Activated CD4-positive, CD25-positive, alpha-beta regulatory T cell (primary cell): ENCODE data around the gene CCR9.
"Not testable (repeated sequence)": the region's sequence is repeated elsewhere in the genome, so short reads cannot be mapped to it uniquely, and the experiment has no call there.

Source experiments
- DNase-seq, 4 experiments: peaks; one replicate each; lab custom pipeline; 2025; lab: John Stamatoyannopoulos, UW

CCR9 gene, protein sequence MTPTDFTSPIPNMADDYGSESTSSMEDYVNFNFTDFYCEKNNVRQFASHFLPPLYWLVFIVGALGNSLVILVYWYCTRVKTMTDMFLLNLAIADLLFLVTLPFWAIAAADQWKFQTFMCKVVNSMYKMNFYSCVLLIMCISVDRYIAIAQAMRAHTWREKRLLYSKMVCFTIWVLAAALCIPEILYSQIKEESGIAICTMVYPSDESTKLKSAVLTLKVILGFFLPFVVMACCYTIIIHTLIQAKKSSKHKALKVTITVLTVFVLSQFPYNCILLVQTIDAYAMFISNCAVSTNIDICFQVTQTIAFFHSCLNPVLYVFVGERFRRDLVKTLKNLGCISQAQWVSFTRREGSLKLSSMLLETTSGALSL

DNA sequence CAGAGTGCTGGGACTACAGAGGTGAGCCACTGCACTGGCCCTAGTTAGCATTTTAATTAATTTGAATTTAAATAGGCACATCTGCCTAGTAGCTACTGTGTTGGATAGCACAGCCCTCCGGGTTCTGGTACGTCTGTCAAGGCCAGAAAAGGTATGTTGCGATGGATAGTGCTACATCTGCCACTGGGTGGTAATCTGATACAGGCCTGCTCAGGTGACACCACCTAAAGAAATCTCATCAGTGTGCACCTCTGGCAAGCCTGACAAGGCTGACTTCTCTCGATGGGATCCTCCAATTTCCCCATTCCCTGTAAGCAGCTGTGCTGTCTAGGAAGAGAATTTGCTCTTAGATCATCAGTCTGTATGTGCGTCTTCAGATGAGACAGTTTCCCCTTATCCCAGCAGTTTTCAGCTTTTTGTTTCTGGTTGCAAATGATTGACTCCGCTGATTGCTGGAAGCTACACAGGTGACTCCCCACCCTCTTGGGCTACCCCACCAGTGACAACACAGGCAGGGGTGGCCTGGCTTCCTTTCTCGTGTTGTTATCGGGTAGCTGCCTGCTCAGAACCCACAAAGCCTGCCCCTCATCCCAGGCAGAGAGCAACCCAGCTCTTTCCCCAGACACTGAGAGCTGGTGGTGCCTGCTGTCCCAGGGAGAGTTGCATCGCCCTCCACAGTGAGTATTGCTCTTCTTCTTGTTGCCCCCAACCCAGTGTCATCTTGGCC lies at the start of gene CCR9:
CCR9 (plus strand) TSS at position 565 of the 727 bp plus-strand sequence. CDS start 8,391 bp downstream, outside the sequence.
- DNase-seq = no peak

DNA sequence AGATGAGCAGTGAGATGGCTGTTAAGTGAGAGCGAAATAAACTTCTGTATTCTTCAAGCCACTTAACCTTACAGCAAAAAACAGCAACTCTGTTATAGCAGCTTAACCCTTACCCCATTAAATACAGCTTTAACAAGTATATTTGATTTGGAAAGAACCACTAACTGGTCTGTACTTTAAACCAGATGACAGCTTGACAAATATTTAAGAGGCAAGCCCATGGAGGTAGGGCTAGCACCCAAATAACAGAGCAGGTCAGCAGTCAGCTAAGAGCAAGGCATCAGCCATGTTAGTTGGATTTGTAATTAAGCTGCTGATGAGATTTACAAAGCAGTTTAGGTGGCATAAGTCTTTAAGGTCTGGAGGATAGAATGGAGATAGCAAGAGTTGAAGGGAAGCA lies 47.9 kb upstream of the CCR9 start:
- no peak for DNase-seq

- DNase-seq = no peak
Measured at GRCh38 chr3:45841420-45841756, 45.0 kb upstream of the CCR9 start.

DNA sequence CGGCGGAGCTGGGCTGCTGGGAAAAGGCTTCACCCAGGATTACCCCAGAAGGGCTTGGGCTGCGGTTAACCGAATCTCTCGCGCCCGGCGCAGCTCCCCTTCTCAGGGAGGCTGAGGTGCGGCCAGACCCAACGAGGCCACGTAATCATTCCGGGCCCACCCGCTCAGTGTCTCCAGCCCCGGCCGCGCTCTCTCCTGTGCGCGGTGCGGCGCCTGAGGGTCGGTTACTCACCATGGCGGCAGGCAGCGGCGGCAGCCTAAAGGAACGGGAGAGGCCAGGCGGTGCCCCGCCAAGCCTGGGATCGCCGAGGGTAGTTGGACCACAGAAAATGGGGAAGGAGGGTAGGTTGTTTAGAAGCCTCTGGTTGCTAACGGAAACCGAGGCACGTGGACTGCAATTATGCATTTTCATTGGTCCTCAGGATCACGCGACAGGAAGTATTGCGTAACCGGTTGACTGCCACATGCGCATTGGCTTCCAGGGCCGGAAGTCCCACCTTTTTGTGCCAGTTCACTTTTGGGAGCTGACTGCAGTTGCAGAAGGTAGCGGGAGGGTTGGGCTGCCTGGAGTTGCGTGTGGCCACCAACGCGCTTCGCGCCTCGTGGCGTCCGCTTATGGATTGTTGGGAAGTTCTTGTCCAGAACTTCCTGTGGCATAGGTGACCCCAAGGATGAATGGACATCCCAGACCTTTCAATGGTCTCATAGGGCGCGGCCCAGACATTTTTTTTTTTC lies 44.4 kb upstream of the CCR9 start, which contains the start of gene LZTFL1:
LZTFL1 (minus strand) TSS at position 363 of the 735 bp plus-strand sequence; CDS start at position 235, 128 bp downstream.
- peak; percentile 70 to 78 (median 72) for DNase-seq

- DNase-seq = no peak
Measured at GRCh38 chr3:45842851-45843625, 43.3 kb upstream of the CCR9 start.

- no peak for DNase-seq
Measured at GRCh38 chr3:45844616-45845015, 41.7 kb upstream of the CCR9 start.

DNA sequence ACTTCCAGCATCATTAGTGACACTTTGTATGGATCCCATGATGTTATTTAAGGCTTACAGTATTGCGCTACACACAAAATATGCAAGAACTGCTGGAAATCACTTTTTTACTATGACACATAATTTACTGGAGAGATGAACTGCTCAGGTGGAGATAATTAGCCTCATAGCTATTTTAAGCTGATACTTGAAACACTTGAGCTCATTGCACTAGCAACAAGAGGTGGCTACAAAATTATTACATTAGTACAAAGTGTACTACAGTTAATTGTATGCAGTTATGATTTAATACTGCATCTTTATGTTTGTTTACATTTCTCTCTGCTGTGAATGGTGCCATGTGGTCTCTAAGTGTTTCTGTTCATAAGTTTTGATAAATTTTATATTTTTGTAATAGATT lies 38.0 kb upstream of the CCR9 start:
- no peak for DNase-seq

GRCh38 chr3:45852828-45853227 lies 33.5 kb upstream of the CCR9 start:
- DNase-seq = no peak

- not testable (repeated sequence) for DNase-seq
Measured at GRCh38 chr3:45856323-45856722, 30.0 kb upstream of the CCR9 start.

DNA sequence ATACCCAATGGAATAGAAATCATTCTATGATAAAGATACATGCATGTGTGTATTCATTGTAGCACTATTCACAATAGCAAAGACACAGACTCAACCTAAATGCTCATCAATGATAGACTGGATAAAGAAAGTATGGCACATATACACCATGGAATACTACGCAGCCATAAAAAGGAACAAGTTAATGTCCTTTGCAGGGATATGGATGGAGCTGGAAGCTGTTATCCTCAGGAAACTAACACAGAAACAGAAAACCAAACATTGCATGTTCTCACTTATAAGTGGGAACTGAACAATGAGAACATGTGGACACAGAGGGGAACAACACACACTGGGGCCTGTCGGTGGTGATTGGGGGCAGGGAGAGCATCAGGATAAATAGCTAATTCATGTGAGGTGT lies 29.3 kb upstream of the CCR9 start:
- not testable (repeated sequence) for DNase-seq

GRCh38 chr3:45858809-45859543 lies 27.4 kb upstream of the CCR9 start:
- DNase-seq = no peak

- DNase-seq = no peak
Measured at GRCh38 chr3:45860481-45860880, 25.9 kb upstream of the CCR9 start.

GRCh38 chr3:45861043-45861719 lies 25.2 kb upstream of the CCR9 start:
- no peak for DNase-seq

- DNase-seq = no peak
Measured at GRCh38 chr3:45864760-45865519, 21.4 kb upstream of the CCR9 start.

DNA sequence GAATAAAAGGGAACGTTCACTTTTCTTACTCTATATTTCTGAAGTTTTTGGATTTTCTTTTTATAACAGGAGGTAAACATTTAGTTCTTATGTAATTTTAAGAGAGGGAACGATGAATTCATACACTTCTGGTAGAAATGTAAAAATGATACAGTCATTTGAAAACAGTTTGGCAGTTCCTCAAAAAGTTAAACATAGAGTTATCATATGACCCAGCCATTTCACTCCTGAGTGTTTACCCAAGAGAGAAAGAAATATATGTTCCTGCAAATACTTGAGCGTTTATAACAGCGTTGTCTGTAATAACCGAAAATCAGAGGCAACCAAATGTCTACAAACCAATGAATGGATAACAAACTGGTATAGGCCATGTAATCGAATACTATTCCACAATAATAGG lies 20.8 kb upstream of the CCR9 start:
- no peak for DNase-seq

- DNase-seq = no peak
Measured at GRCh38 chr3:45868213-45868612, 18.1 kb upstream of the CCR9 start.

DNA sequence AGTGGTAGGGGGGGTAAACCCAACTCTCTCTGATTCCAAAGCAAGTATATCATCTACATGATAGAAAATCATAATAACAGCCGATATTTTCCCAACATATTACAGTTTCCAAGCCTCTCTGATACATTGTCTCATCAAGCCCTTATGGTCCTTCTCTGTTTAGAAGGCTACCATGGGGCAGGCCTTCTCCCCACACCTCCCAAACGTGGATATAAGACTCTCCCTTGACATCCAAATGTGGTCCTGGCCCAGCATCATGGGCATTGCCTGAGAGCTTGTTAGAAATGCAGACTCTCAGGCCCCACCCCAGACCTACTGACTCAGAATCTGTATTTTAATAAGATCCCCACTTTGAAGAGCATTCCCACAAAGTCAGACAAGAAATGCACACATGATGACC lies 17.7 kb upstream of the CCR9 start:
- no peak for DNase-seq

DNA sequence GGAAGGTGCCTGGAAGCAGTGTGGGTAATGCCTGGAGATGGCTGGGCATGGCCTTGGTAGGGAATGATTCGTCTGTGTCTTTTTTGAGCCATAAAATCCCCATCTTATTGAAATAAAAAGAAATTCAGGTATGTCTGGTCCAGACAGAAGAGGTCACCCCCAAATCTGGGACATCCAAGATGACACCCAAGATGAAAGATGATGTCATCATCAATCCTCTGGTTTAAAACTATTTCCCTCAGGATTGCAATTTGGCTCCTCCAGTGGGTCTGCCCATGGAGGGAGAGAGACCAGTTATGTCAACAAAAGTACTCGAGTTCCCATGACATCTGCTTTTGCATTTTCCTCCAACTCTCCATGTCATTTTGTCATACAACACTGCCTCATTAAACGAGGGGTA lies 16.7 kb upstream of the CCR9 start:
- DNase-seq = no peak

- peak in 2 of 4 experiments; percentile 13 to 21 for DNase-seq
Measured at GRCh38 chr3:45870099-45870498, 16.2 kb upstream of the CCR9 start.

DNA sequence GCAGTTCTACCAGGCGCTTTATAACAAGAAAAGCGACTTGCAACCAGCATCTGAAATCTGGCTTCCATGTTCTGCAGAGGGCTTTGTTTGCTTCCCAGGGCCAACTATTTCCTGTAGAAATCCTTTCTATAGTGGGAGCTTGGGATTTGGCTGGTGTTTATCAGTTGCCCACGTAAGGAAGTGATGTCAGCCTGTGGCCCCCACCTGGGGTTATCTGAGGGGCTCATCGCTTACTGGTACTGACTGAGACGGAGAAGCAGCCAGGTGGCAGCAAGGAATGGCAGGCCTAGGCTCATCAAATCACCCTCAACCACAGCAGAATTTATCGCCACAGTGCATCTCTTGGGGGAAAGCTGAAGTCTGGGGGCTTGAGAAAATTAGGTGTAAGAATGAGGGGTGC lies 14.6 kb upstream of the CCR9 start:
- no peak for DNase-seq
